GM21390 (cell line): ENCODE measurements around the gene SNX25.
A peak's percentile ranks its signal among the peaks of the same experiment; 100 is the strongest.
"Not testable (repeated sequence)": the region's sequence is repeated elsewhere in the genome, so short reads cannot be mapped to it uniquely, and the experiment has no call there.

Source experiments
- ATAC-seq: cut with Tn5 transposase; IDR thresholded peaks from one replicate; pipeline ENCODE4 v1.9.1; 2021; ENCODE audit not compliant: unreplicated experiment

Gene SNX25

DNA sequence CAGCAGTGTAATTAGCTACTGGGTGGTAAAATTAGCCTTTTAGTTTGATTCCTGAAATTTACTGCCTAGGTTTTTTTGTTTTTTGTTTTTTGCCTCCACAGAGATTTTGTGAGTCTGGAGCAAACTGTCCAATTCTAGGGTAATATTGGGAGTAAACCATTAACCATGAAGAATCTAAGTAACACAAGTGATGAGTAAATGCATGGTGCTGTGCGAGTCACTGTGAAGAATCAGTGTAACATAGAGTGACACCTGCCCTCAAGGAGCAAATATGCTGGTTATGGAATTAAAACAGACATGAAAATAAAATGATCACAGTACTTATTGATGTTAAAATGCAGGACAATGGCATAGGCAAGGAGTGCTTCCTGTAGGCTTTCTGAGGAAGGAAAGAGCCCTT lies 126.2 kb downstream of the SNX25 start:
- ATAC-seq = no peak

GRCh38 chr4:185339941-185340340 lies 130.5 kb downstream of the SNX25 start:
- ATAC-seq = no peak

DNA sequence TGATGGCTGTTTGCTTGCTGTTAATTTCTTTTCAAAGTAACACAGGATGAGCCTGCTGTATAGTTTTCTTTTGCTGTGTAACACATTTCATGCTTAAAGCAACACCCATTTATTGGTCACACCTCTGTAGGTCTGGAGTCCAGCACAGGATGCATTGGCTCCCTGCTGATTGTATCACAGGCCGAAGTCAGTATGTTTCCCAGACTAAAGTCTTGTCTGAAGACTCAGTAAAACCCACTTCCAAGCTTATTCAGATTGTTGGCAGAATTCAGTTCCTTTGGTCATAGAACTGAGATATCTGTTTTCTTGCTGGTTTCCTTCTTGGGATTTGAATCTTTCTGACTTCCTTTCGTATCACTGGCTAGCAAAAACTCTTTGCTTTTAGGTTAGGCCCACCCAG lies 132.0 kb downstream of the SNX25 start:
- ATAC-seq = no peak

DNA sequence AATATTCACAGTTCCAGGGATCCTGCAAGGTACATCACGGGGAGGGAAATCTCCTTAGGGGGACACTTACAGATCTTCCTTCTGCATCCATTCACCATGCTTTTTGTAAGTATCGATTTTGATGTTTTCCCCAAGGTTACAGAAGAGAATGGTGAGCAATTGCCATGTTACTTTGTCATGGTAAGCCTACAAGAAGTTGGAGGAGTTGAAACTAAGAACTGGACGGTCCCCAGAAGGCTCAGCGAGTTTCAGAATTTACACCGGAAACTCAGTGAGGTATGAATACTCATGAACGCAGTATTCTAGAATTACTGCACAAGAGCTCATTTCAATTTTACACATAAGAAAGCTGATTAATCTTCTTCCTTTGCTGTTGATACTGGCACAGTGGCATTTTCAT lies 132.4 kb downstream of the SNX25 start:
- ATAC-seq = peak; percentile 45

DNA sequence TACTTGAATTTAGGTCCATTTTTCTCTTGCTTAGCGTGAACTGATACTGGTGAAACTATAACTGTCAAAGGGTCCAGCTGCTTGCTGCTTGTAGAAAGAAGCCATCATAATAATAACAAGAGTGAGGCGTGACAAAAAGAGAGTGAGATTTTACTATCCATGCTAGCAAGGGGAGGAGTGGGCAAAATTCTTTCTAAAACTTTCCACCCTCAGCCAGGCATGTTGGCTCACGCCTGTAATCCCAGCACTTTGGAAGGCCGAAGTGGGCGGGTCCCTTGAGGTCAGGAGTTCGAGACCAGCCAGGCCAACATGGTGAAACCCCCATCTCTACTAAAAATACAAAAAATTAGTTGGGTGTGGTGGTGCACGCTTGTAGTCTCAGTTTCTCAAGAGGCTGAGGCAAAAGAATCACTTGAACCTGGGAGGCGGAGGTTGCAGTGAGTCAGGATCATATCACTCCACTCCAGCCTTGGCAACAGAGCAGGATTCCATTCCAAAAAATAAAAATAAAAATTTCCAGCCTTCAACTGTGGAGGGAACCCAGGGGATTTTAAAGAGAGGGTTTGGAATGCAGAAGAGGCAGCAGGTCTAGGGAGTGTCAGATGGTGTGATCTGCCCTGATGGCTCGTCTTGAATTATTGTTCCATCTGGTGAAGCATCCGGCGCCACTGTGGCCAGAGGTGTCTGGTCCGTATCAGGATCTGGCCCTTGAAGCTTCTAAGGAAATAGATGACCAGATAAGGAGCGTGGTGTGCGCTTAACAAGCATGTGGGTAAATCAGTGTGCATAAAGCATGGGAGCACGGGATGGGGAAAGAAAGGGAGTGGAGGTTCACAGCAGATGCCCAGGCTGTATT lies 134.6 kb downstream of the SNX25 start:
- ATAC-seq = peak; percentile 36

- ATAC-seq = peak; percentile 63
Observed at GRCh38 chr4:185344743-185345538, 135.5 kb downstream of the SNX25 start.

DNA sequence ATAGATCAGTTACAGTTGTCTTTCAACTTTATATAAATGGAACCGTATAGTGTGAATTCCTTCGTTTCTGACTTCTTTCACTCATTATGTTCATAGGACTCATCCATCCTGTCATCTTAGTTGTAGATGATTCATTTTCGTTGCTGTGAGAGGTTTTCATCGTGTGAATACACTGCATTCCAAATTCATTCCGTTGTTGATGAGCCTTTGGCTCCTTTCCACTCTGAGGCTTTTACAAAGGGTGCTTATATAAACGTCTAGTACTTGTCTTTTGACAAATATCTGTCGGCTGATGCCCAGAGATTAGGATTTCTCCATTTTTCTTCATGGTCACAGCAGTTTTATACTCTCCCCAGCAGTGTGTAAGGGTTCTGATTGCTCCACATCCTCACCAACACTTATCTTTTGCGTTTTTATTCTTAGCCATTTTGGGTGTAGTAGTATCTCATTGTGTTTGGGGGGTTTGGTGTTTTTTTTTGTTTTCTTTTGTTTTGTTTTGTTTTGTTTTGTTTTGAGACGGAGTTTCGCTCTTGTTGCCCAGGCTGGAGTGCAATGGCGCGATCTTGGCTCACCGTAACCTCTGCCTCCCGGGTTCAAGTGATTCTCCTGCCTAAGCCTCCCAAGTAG lies 137.7 kb downstream of the SNX25 start:
- ATAC-seq = no peak

GRCh38 chr4:185351691-185352090 lies 142.3 kb downstream of the SNX25 start:
- no peak for ATAC-seq

- no peak for ATAC-seq
Observed at GRCh38 chr4:185352202-185352601, 142.8 kb downstream of the SNX25 start.

DNA sequence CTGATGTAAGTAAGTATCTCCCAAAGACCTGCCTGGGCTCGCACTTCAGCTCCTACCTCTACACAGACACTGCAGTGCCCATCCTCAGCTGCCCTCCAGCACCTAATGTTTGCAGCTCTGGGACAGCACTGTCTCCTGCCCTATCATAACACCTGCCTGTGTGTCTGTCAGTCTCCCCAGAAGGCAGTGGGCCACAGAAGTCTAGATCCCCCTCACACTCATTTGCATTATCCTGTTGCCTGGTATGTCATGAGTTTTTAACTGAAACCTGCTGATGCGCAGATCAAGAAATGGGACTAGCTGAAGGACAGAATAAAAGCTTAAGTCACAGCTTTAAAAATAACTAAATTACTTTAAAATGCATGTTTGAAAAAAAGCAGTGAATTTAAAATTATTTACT lies 143.3 kb downstream of the SNX25 start:
- ATAC-seq = peak; percentile 47

DNA sequence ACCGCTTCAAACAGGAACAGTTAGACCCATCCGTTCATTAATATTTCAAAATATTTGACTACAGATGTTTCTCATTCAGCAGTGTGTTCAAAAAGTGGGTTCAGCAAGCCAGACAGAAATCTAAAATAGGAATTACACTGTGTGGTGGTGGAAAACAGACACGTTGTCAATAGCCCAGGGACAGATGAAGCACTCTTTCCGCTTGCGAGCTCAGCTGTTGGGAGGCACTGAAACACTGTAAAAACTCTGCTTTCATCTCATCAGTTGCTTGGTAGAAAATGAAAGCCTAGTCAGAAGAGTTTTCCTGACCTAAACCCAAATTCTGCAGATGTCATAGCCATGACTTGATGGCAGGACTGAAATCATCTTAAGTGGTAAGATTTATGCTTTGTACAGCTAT lies 147.8 kb downstream of the SNX25 start:
- ATAC-seq = no peak

- no peak for ATAC-seq
Observed at GRCh38 chr4:185357733-185358440, 148.5 kb downstream of the SNX25 start.

GRCh38 chr4:185358514-185358913 lies 149.1 kb downstream of the SNX25 start:
- ATAC-seq = no peak

DNA sequence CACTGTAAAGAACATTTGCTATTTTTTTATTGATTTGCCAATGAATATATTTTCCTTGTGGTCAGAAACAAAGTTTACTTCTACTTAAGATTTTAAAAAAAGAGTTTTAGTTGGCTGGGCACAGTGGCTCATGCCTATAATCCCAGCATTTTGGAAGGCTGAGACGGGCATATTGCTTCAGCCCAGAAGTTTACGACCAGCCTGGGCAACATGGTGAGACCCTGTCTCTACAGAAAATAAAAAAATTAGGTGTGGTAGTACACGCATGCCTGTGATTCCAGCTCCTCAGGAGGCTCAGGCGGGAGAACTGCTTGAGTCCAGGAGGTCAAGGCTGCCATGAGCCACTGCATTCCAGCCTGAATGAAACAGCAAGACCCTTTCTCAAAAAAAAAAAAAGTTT lies 149.6 kb downstream of the SNX25 start:
- ATAC-seq = no peak

DNA sequence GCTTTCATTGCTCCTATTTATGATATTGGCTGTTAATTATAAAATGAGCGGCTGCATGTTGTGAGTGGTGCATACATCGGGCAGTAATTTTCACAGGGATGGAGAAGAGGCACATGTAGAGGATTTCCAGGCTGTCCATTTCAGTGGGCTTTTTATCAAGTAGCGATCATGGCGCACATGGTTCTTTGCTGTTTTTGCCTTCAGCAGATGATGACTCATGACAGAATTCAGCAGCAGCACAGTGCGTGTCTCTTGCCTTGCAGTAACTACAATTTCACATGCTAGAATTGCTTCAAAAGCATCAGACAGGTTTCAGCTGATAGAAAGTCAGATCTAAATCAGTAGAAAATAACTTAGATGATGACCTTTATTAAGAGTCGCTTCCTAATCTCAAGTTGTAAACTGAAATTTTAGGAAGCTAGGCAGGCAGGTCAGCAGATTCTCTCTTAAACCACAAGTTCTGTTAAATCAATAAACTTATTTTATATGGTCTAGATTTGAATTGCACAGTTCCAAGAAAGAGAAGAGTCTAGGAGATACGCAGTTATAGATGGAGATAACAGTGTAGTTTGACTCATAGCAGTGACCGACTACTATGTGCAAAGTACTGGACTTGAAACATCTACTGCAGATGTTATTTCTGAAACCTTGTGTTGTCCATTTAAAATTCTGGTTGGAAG lies 150.5 kb downstream of the SNX25 start:
- ATAC-seq = no peak

DNA sequence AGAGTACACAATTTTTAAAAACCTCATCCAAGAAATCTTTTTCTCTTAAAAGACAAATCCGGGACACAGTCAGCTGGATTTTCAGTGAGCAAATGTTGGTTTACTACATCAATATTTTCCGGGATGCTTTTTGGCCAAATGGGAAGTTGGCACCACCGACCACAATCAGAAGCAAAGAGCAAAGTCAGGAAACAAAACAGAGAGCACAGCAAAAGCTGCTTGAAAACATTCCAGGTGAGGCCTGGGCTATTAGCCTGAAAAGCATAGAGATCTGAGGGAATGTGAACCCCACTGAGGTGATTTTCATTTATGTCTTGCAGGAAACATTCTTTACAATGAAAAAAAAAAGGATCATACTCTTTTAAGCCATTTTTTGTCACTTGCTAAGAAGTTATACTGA lies 152.5 kb downstream of the SNX25 start:
- ATAC-seq = no peak

DNA sequence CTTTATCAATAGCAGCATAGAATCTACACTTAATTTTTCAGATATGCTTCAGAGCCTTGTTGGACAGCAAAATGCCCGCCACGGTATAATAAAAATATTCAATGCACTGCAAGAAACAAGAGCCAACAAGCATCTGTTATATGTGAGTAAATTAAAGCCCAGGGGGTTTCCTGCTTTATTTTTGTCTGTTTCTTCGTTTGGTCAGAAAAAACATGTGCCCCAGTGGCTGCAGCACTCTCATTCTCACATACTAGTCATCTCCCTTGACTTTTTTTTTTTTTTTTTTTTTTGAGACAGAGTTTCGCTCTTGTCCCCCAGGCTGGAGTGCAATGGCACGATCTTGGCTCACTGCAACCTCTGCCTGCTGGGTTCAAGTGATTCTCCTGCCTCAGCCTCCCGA lies 153.2 kb downstream of the SNX25 start:
- ATAC-seq = not testable (repeated sequence)

GRCh38 chr4:185363251-185363650 lies 153.9 kb downstream of the SNX25 start:
- ATAC-seq = no peak

DNA sequence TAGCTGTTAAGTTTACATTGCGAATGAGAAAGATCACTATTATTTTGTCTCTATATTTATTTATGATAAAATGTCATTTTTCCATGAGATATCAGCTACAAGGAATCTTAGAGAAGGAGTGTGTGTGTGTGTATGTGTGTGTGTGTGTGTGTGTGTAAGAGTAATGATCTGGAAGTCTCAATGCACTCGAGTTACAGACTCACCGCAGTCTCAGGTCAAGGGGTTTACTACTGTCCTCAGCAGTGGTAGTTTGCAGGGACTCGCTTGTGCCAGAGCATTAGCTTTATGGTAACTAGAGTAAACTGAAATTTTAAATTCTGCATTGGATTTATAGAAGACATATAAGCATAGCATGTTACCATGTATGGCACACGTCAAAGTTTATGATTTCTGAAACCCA lies 155.5 kb downstream of the SNX25 start:
- ATAC-seq = no peak

- no peak for ATAC-seq
Observed at GRCh38 chr4:185369731-185370130, 160.3 kb downstream of the SNX25 start.
